ENCODE data around the gene TMEM120A.

The TMEM120A gene

GRCh38 chr7:75995996-75996395 is 1.6 kb upstream of the TMEM120A start:
- DNase-seq (ENCODE audit: extremely low read depth in 1 of 2, low read depth in 1 of 2), result no peak

DNA sequence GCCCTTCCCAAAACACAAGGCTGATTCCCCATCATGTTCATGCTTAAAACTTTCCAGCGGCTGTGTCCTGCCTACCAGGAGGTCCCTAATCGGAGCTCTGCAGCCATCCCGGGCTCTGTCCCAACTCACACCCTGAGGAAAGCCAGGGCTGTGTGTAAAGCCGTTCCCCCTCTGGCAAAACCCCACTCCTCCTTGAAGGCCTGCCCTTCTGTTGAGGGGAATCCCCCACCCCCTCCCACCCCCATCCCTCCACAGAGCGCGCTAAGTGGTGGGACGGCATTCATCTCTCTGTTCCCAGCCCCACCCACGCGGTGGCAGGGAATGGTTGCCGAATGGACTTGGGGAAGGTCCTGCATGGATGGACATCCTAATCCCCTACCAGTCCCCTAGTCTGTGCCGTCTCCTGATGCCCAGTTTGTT is 667 bp upstream of the TMEM120A start:
- DNase-seq (ENCODE audit: extremely low read depth in 1 of 2, low read depth in 1 of 2), result no peak

- no peak for DNase-seq (ENCODE audit: extremely low read depth in 1 of 2, low read depth in 1 of 2)
Observed at GRCh38 chr7:75993689-75994387, 557 bp downstream of the TMEM120A start.

DNA sequence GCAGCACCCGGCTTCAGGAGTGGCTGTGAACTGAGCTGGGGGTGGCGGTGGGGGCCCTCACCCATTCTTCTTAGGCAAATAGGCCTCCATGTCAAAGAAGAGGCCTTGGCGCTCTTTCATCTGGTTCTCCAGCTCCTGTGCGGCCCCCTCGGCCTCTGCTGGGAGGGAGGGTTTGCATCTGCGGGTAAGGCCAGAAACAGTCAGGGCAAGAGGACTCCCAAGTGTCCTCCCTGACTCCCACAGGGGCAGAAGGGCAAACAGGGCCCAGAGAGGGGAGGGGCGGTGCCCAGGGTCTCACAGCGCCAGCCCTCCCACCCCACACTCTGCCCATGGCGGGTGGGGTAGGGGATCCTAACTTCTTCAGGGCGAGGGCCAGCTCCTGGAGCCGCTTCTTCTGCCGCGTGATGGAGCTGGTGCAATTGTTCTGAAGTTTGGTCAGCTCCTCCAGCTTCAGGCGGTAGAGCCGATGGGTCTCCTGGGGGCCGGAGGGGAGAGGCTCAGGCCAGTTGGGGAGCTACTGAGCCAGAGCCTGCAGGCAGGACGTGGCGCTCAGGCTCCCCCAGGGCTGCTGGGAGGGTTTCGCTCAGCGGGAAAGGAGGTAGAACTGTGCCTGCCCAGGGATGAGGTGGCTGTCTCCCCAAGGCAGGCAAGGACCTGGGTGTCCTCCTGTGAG is 2.2 kb downstream of the TMEM120A start:
- no peak for DNase-seq (ENCODE audit: extremely low read depth in 1 of 2, low read depth in 1 of 2)

DNA sequence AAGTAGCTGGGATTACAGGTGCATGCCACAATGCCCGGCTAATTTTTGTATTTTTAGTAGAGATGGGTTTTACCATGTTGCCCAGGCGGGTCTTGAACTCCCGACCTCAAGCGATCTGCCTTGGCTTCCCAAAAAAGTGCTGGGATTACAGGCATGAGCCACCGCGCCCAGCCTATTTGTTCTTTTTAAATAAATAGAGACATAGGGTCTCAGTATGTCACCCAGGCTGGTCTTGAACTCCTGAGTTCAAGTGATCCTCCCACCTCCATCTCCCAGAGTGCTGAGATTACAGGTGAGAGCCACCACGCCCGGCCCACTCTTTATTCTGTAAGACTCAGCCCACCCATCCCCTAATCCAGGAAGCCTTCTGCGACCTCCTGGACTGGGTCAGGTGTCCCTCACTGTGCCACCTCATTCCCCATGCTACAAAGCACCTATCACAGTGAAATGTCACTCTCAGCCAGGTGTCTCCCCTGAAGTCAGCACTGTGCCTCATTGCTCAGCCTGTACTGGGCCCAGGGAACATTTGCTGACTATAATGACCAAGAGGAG is 2.8 kb downstream of the TMEM120A start:
- no peak for DNase-seq (ENCODE audit: extremely low read depth in 1 of 2, low read depth in 1 of 2)

DNA sequence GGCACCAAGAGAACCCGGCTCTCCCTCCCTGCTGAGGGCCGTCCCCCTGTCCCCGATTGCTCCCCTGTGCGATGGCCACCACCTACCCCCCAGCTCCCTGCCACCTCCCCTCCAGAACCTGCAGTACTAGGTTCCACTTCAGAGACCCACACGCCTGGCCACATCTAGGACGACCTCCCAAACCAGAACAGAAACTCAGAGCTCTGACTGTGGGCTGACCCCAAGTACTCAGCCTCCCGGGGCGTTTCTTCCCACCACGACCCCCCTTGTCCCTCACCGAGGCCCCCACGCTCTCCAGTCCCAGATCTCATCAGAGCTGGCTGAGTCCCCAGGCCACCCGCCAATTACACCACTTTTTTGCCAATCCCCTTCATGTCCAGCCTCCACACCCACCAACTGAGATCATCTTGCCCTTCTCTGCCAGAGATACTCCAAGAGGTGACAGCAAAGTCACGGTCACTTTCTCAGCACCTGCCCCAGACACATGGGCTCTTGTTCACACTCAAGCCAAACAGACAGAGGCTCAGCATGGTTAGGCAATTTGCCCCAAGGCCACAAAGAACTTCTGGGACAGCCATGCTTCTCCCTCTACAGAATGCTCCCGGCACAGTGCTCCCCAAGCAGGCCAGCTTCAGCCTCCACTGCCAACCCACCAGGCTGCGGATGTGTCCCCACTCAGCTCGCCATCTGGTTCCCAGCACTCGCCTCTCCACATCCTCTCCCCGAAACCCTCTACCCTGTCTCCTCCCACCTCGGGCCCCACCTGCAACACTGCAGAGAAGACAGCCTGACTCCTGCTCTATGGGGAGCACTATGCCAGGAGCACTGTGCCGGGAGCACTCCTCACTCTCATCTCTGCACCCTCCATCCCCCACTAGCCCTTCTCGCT is 4.7 kb downstream of the TMEM120A start:
- no peak for DNase-seq (ENCODE audit: extremely low read depth in 1 of 2, low read depth in 1 of 2)

GRCh38 chr7:75988568-75989499 is 5.6 kb downstream of the TMEM120A start:
- no peak for DNase-seq (ENCODE audit: extremely low read depth in 1 of 2, low read depth in 1 of 2)

DNA sequence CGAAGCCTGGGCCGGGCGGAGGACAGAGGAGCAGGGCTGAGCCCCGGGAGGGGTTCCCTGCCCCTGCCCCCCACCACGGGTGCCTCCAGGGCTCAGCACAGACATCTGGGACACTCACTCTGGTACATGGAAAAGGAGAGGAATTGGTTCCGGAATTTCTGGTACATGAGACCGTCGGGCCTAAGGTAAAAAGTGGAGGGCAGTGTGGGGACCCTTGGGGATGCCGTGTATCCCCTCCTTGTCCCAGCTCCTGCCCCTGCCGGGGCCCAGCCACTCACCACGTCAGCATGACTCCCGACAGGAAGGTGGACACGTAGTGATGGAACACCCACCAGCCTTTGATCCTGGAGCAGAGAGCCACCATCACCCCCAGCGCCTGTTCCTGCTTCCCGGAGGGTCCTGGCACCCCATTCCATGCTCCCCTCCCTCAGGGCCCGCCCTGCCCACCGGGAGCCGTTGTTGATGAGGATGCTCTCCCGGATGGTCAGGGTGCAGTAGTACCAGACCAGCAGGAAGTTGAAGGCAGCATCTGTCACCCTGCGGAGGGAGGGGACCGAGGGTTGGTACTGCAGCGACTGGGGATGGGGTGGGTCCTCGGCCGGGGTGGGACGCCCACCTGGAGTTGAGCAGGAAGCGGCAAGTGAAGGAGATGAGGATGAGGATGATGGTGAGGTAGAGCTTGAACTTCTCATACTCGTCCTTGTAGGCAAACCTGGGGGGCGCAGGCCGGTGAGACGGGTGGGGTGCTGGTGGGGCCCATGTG is 6.4 kb downstream of the TMEM120A start:
- no peak for DNase-seq (ENCODE audit: extremely low read depth in 1 of 2, low read depth in 1 of 2)

- no peak for DNase-seq (ENCODE audit: extremely low read depth in 1 of 2, low read depth in 1 of 2)
Observed at GRCh38 chr7:75987026-75987804, 7.2 kb downstream of the TMEM120A start.

- no peak for DNase-seq (ENCODE audit: extremely low read depth in 1 of 2, low read depth in 1 of 2)
Observed at GRCh38 chr7:75986147-75986781, 8.1 kb downstream of the TMEM120A start.

- no peak for DNase-seq (ENCODE audit: extremely low read depth in 1 of 2, low read depth in 1 of 2)
Observed at GRCh38 chr7:75985518-75986146, 8.8 kb downstream of the TMEM120A start.

DNA sequence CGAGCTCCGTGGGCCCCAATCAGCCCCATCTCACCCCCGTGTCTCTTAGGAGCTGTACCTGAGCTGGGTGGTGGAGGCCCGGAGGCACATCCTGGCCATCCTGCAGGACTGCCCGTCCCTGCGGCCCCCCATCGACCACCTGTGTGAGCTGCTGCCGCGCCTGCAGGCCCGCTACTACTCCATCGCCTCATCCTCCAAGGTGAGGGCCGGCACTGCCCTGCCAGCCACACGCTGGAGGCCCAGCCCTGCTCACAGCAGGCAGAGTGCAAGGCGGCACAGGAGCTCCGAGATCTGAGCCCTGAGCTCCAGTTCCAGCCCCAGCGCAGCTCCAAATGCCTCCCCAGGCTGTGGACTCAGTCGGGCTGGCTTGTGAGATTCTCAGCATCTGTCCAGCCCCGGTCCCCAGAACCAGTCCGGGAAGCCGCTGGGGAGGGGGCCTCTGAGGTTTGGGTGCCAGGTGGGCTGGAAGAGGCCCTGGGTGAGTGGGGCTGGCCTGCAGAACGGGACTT is 9.3 kb downstream of the TMEM120A start:
- no peak for DNase-seq (ENCODE audit: extremely low read depth in 1 of 2, low read depth in 1 of 2)

DNA sequence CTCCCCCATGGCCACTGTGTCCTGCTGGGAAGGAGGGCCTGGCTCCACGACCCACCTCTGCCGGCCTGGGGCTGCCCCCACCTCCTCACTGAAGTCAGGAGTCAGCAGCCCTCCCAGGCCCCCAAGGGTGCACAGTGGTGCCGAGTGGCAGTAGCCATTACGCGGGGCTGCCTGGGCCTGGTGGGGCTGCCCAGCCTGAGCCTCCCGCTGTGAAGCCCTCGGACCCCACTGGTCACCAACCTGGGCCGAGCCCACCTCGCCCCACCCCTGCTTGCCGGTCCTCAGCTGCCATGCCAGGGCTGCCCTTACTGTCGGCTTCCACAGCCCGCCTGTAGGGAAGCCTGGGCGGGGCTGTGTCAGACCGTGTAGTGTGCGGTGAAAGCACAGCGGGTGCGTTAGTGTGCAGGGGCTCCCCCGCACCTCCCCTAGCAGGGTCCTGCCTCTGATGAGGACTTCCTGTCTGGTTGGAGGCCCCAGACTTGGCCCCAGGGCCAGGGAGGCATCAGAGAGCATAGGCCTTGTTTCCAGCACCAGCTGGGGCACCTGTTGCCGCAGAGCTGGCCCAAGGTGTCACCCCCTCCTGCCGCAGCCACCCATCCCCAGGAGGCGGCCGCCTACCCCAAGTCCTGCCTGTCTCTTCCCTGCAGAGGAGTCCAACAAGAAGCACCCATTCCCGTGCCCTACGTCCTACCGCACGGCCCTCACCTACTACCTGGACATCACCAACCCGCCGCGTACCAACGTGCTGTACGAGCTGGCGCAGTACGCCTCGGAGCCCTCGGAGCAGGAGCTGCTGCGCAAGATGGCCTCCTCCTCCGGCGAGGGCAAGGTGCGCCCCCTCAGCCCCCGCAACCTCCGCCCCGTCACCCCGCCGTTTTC is 10.0 kb downstream of the TMEM120A start:
- DNase-seq (ENCODE audit: extremely low read depth in 1 of 2, low read depth in 1 of 2), result no peak

DNA sequence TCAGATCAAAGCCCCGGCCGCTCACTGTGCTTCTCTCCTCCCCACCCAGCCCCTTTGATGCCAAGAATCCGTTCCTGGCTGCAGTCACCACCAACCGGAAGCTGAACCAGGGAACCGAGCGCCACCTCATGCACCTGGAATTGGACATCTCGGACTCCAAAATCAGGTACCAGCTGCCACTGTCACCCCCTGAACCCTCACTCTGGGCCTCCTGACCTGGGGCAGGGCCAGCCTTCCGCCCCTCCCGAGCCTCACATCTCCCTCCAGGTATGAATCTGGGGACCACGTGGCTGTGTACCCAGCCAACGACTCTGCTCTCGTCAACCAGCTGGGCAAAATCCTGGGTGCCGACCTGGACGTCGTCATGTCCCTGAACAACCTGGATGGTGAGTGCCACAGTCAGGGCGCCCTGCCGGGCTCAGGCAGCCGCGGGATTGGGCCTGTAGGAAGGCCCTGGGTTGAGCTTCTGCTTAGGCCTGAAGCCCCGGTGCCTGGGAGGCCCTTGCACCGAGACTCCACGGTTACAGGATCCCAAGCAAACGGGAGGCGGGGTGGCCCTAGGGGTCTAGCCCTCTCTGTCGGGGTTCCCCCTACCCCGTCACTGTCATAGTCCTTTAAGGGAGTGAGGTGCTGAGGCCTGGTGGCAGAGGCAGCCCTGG is 10.8 kb downstream of the TMEM120A start:
- DNase-seq (ENCODE audit: extremely low read depth in 1 of 2, low read depth in 1 of 2), result no peak

- DNase-seq (ENCODE audit: extremely low read depth in 1 of 2, low read depth in 1 of 2), result no peak
Observed at GRCh38 chr7:75982306-75983064, 11.9 kb downstream of the TMEM120A start.
